Glomerular visceral epithelial cell (primary cell): ENCODE data around the gene GOT2.
A peak's percentile ranks its signal among the peaks of the same experiment; 100 is the strongest.
"Not testable (repeated sequence)": the region's sequence is repeated elsewhere in the genome, so short reads cannot be mapped to it uniquely, and the experiment has no call there.

Source experiments
- DNase-seq: peaks from one replicate; pipeline ENCODE4 v3.0.0-alpha.2; 2016; ENCODE audit errors: extremely low spot score

GOT2 gene

DNA sequence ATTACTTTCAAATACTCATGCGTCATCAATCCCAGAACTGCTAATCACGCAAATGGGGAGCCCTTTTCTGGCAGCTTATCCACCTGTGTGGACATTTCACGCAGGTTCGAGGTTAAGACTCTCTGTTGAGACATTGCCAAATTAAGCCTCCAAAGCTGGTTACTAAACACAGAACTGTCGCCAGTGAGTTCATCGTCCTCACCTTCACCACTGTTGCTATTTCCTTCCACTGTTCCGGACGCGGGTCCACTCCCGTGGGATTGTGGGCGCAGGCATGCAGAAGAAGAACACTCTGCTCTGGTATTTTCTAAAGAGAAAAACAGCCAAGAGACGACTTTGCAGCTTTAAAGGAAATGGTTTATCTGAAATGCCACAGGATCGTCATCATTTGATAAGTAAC, 16.1 kb downstream of the GOT2 start:
- DNase-seq, result no peak

DNA sequence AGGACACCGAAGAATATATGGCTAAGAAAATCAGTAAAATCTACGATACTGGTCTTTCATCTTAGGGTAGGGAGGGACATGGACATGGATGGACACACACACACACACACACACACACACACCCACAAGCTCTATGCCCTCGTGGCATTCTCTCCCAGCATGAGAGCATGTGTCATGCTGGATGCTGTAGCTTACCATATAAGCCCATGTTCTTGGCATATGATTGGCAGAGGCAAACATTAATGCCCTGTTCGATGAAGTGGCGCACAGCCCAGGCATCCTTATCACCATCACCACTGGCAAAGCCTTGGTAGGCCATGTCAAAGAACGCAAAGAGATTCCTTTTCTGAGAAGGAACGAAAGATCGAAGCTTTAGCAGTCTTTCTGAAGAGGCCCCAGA, 17.6 kb downstream of the GOT2 start:
- DNase-seq, result no peak

GRCh38 chr16:58713742-58714141, 20.4 kb downstream of the GOT2 start:
- DNase-seq, result no peak

GRCh38 chr16:58709333-58709732, 24.8 kb downstream of the GOT2 start:
- peak; percentile 74 for DNase-seq

DNA sequence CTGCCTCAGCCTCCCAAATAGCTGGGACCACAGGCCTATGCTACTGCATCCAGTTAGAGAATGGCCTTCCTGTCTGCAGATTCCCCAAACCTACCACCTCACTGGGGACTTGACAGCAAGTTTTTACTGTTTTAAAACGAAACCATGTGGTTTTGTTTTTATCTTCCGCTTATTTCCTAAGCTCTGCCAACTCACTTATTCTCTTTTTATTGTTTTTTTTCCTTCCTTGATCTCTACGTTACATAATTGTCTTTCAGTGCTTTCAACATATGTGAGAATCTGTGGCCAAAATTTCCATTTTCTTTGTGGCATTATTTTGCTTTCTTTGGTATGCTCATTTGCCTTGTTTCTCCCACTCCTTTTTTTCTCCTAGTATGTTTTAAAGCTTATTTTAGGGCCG, 35.0 kb downstream of the GOT2 start:
- no peak for DNase-seq

DNA sequence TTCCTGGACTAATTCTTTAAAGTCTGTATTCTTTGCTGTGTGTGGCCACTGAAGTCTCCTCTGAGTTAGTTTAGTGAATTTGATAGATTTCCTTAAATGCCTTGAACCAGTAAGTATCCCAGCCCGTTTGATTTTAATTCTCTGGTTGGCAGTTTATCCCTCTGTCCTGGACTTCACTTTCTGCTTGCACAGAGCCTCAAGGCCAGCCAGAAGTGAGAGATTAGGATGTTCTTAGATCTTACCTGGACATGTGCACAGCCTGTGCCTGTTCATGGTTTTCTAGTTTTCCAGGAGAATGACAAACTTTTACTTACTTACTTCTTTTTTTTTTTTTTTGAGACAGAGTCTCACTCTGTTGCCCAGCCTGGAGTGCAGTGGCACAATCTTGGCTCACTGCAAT, 38.7 kb downstream of the GOT2 start:
- DNase-seq, result no peak

DNA sequence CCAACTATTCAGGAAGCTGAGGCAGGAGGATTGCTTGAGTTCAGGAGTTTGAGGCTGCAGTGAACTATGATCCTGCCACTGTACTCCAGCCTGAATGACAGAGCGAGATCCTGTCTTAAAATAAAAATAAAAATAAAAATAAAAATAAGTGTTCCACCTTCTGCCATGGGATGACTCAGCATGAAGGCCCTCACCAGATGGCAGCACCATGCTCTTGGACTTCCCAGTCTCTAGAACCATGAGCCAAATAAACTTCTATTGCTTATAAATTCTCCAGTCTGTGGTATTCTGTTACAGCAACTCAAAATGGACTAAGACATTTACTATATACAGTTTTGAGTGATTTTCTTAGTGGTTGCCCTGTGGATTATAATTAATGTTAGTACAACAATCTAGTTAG, 41.7 kb downstream of the GOT2 start:
- DNase-seq, result no peak

DNA sequence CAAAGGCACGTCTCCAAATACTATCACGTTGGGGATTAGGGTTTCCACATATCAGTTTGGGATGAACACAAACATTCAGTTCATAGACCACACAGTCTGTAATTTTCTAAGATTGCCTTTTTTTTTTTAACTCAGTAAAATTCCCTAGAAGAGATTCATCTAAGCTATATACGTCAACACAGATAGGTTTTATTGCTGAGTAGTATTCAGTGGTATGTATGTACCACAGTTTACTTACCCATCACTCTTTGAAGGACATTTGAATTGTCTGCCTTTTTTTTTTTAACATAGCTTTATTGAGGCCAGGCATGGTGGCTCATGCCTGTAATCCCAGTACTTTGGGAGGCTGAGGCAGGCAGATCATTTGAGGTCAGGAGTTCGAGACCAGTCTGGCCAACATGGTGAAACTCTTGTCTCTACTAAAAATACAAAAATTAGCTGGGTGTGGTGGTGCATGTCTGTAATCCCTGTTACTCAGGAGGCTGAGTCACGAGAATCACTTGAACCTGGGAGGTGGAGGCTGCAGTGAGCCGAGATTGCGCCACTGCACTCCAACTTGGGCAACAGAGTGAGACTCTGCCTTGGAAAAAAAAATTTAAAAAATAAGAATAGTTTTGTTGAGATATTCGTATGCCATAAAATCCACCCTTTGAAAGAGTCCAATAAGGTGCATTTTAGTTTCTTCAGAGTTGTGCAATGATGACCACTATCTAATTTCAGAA, 47.0 kb downstream of the GOT2 start:
- DNase-seq, result not testable (repeated sequence)

- DNase-seq, result no peak
Measured at GRCh38 chr16:58685084-58685449, 49.0 kb downstream of the GOT2 start.

DNA sequence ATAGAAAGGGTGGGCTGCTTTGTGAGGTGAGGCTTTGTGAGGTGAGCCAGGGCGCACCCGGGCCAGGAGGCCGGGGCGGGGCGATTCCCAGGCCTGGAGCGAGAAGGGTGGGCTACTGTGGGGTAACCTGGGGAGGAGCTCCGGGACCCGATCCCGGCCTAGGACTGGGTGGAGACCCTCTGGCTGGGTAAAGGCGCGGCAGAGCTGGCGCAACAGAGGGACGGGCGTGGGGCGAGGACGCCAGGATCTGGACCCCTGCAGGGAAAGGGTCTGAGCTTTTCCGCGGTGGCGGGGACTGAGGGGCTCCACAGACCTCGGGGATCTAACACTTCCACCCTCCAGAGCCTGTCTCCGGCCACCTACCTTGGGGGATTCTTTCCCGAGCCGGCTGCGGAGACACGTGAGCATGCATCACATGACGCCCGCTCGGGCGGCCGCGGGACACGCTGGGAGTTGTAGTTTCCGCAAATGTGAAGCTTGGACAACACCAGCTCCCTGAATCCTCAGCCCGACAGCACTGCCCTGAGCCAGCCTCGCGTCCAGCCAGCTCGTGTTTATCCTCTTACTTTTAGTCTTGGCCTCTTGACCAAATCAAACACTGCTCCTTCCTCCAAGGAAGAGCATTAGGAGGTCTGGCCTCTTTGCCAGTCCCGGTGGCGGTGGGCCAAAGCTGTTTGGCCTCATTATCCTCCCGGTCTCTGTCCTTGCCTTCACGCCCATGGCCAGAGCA, 49.6 kb downstream of the GOT2 start, which contains the start of gene SLC38A7:
TSS of gene SLC38A7 (minus strand) at position 417 of the 730 bp plus-strand sequence. CDS start 4,644 bp downstream, outside the sequence.
- DNase-seq, result peak; percentile 71

- DNase-seq, result peak; percentile 8
Measured at GRCh38 chr16:58684001-58684353, 50.1 kb downstream of the GOT2 start.

- no peak for DNase-seq
Measured at GRCh38 chr16:58679763-58680162, 54.4 kb downstream of the GOT2 start.

- DNase-seq, result peak; percentile 30
Measured at GRCh38 chr16:58678716-58679115, 55.4 kb downstream of the GOT2 start.

- no peak for DNase-seq
Measured at GRCh38 chr16:58678269-58678668, 55.8 kb downstream of the GOT2 start.

- no peak for DNase-seq
Measured at GRCh38 chr16:58670946-58671583, 63.1 kb downstream of the GOT2 start.

- no peak for DNase-seq
Measured at GRCh38 chr16:58670177-58670576, 63.9 kb downstream of the GOT2 start.

GRCh38 chr16:58665200-58665599, 68.9 kb downstream of the GOT2 start:
- DNase-seq, result no peak

GRCh38 chr16:58661199-58661830, 72.8 kb downstream of the GOT2 start:
- DNase-seq, result peak; percentile 79

GRCh38 chr16:58659911-58660310, 74.2 kb downstream of the GOT2 start:
- DNase-seq, result not testable (repeated sequence)

DNA sequence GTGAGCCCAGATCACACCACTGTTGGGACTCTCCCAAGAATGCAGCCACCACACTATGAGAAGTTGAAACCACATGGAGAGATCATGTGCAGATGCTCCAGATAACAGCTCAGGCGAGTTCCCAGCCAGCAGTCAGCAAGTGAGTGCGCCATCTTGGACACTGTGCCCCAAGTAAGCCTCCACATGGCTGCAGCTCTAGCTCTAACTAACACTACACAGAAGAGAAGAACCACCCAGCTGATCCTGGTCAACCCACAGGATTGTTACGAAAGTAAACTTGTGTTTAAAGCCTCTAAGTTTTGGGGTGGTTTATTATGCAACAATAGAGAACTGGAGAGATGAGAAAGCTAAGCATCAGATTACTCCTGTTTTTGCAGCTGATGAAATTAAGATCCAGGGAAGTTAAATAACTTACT, 75.3 kb downstream of the GOT2 start:
- DNase-seq, result no peak
